Endothelial cell of umbilical vein (primary cell): ENCODE measurements around the gene PLXNC1. TPM values are rescaled to one million over a fixed set of nuclear protein-coding genes. Genes with fewer than 3 reads are reported as not detected.
A peak's percentile ranks its signal among the peaks of the same experiment; 100 is the strongest.

ENCODE experiments used
- BruUV-seq: library from RNA; stranded (reverse); fragments of 400-500 nt; replicated peaks from 2 replicates; lab custom pipeline; 2021; lab: Mats Ljungman, UMichigan
- CTCF ChIA-PET: fragments of 300-600, 350-600 bp; sonication (Branson Sonifier 250); formaldehyde crosslinking; loops from one replicate; lab custom pipeline; 2021; ENCODE audit warnings: antibody characterized with exemption, inconsistent platforms; lab: Charles Lee
- POLR2A ChIA-PET: fragments of 300-600, 350-600 bp; sonication (Branson Sonifier 250); formaldehyde crosslinking; loops from one replicate; lab custom pipeline; 2021; ENCODE audit warnings: antibody characterized with exemption, inconsistent platforms; lab: Charles Lee
- DNase-seq: peaks from one replicate; pipeline ENCODE4 v3.0.0-alpha.2; 2011; ENCODE audit warnings: low read depth, low spot score
- FAIRE-seq: peaks from 2 replicates; lab custom pipeline; 2011; peaks lifted over from hg19 to GRCh38; lab: Jason Lieb, UNC
- H2AFZ ChIP-seq: 2 replicates; pipeline ENCODE4 v1.6.0; 2012; ENCODE audit warnings: low read depth, low read length, control low read depth, inconsistent platforms
- H3K27ac ChIP-seq: 2 replicates; pipeline ENCODE4 v1.5.1; 2011; ENCODE audit warnings: low read depth, mild to moderate bottlenecking, control low read depth, low read length, moderate library complexity; ENCODE audit not compliant: insufficient read depth
- H3K27me3 ChIP-seq, 2 experiments: 2 replicates each; pipeline versions ENCODE4 v1.6.0 to v1.6.1; 2011; ENCODE audit warnings: low read length in 2 of 2, mixed read lengths in 1 of 2; ENCODE audit not compliant: control insufficient read depth in 2 of 2, insufficient read depth in 2 of 2
- H3K36me3 ChIP-seq, 2 experiments: 2 replicates in 1 of 2; 3 replicates in 1 of 2; pipeline ENCODE4 v1.5.1; 2011; ENCODE audit warnings: low read length in 2 of 2, mild to moderate bottlenecking in 1 of 2, moderate library complexity in 1 of 2; ENCODE audit not compliant: control insufficient read depth in 2 of 2, insufficient read depth in 2 of 2; ENCODE audit errors: extremely low read depth in 1 of 2
- H3K4me1 ChIP-seq: 3 replicates; pipeline ENCODE4 v1.5.1; 2011; ENCODE audit warnings: mild to moderate bottlenecking, low read length; ENCODE audit not compliant: control insufficient read depth, insufficient read depth; ENCODE audit errors: extremely low read depth
- H3K4me2 ChIP-seq: 2 replicates; pipeline ENCODE4 v1.6.1; 2011; ENCODE audit warnings: low read length, control low read depth, mixed read lengths; ENCODE audit not compliant: insufficient read depth
- H3K4me3 ChIP-seq, 3 experiments: fragments of 200-600 bp in 1 of 3; sonication (generic), shearing (Covaris generic) in 1 of 3; replicated peaks in 1 of 3; 2 replicates each; pipeline ENCODE4 v1.5.1; 2011 to 2016; ENCODE audit warnings: control low read depth in 3 of 3, low read length in 3 of 3, mild to moderate bottlenecking in 2 of 3, inconsistent platforms in 1 of 3, low read depth in 1 of 3, moderate library complexity in 1 of 3; ENCODE audit not compliant: insufficient read depth in 1 of 3
- H3K79me2 ChIP-seq: 2 replicates; pipeline ENCODE4 v1.6.0; 2012; ENCODE audit warnings: low read length, inconsistent platforms; ENCODE audit not compliant: control insufficient read depth, insufficient read depth
- H3K9ac ChIP-seq: replicated peaks from 2 replicates; pipeline ENCODE3; 2011; ENCODE audit warnings: low read length, control low read depth; ENCODE audit not compliant: insufficient read depth; ENCODE audit errors: extremely low read depth
- H3K9me1 ChIP-seq: replicated peaks from 3 replicates; pipeline ENCODE4 v1.6.0; 2011; ENCODE audit warnings: mild to moderate bottlenecking, low read length; ENCODE audit not compliant: control insufficient read depth, insufficient read depth; ENCODE audit errors: extremely low read depth
- H3K9me3 ChIP-seq: replicated peaks from 2 replicates; pipeline ENCODE4 v1.5.1; 2012; ENCODE audit warnings: low read length, inconsistent platforms; ENCODE audit not compliant: control insufficient read depth, insufficient read depth
- H4K20me1 ChIP-seq: replicated peaks from 2 replicates; pipeline ENCODE3; 2011; ENCODE audit warnings: mild to moderate bottlenecking, low read length; ENCODE audit not compliant: control insufficient read depth, insufficient read depth; ENCODE audit errors: extremely low read depth
- EZH2 ChIP-seq: IDR thresholded peaks from 2 replicates; pipeline ENCODE4 v1.6.1; 2012; ENCODE audit warnings: borderline replicate concordance, low read depth, mild to moderate bottlenecking, moderate library complexity, low read length, inconsistent platforms; ENCODE audit not compliant: severe bottlenecking
- FOS ChIP-seq: IDR thresholded peaks from 2 replicates; pipeline ENCODE4 v1.6.1; 2011; ENCODE audit warnings: mild to moderate bottlenecking, low read length, moderate library complexity, borderline replicate concordance; ENCODE audit not compliant: insufficient read depth
- GATA2 ChIP-seq: IDR thresholded peaks from 2 replicates; pipeline ENCODE4 v1.7.0; 2011; ENCODE audit warnings: low read depth, mild to moderate bottlenecking, moderate library complexity, mixed read lengths, low read length; ENCODE audit not compliant: insufficient read length, insufficient read depth
- JUN ChIP-seq: IDR thresholded peaks from 2 replicates; pipeline ENCODE4 v1.6.1; 2011; ENCODE audit warnings: borderline replicate concordance, low read depth; ENCODE audit not compliant: insufficient read length, insufficient read depth
- MYC ChIP-seq: IDR thresholded peaks from one replicate; pipeline ENCODE4 v1.6.1; 2011; ENCODE audit warnings: mild to moderate bottlenecking, low read depth, low read length
- POLR2A ChIP-seq: IDR thresholded peaks from 2 replicates; pipeline ENCODE4 v1.6.1; 2012; ENCODE audit warnings: low read depth, mild to moderate bottlenecking, control low read depth, low read length
- POLR2AphosphoS5 ChIP-seq: IDR thresholded peaks from 2 replicates; pipeline ENCODE4 v1.6.1; 2012; ENCODE audit warnings: low read depth, mild to moderate bottlenecking, control low read depth, low read length, moderate library complexity; ENCODE audit not compliant: insufficient read depth
- dilution Hi-C: fragments of 300-500 bp; cut with MboI; formaldehyde crosslinking; loops from one replicate; pipeline ENCODE4 v1.15.0; 2019; ENCODE audit warnings: low sequenced_read_pairs; ENCODE audit not compliant: extremely low pct_ligation_motif_present
- intact Hi-C: fragments of 100-400 bp; cut with micrococcal nuclease; formaldehyde crosslinking; loops from one replicate; pipeline ENCODE4 v1.10.0; 2022
- polyA plus RNA-seq, 4 experiments: library from polyadenylated mRNA; depleted of rRNA in 3 of 4; stranded (reverse) in 3 of 4; unstranded in 1 of 4; fragments of >200 nt; gene quantifications; 2 replicates each; pipeline versions ENCODE4 v1.2.1 to v1.2.3, GENCODE V29; 2011 to 2012; ENCODE audit warnings: missing spikeins in 1 of 4
- total RNA-seq: library from RNA; stranded (reverse); gene quantifications from 2 replicates; pipeline ENCODE4 v1.2.3, GENCODE V29; 2021
- TF ChIP-seq, protein P1 (sequence below), 2 donors: IDR thresholded peaks; 1 replicate in 1 of 2; 2 replicates in 1 of 2; pipeline ENCODE4 v1.5.1; 2011; ENCODE audit warnings: low read length in 2 of 2, mild to moderate bottlenecking in 2 of 2, moderate library complexity in 2 of 2, control low read depth in 1 of 2, inconsistent platforms in 1 of 2, low read depth in 1 of 2; ENCODE audit not compliant: insufficient read depth in 1 of 2; ENCODE audit errors: extremely low read depth in 1 of 2
- TF ChIP-seq, protein P2 (sequence below): IDR thresholded peaks from 2 replicates; pipeline ENCODE4 v1.6.1; 2011; ENCODE audit not compliant: insufficient read depth, insufficient read length

The PLXNC1 gene
- total and polyA plus RNA-seq, 2 donors (not counting 3 experiments of a cell fraction or from before 2014, with no cell fraction given), result 0.04 TPM; not detected in 1

DNA sequence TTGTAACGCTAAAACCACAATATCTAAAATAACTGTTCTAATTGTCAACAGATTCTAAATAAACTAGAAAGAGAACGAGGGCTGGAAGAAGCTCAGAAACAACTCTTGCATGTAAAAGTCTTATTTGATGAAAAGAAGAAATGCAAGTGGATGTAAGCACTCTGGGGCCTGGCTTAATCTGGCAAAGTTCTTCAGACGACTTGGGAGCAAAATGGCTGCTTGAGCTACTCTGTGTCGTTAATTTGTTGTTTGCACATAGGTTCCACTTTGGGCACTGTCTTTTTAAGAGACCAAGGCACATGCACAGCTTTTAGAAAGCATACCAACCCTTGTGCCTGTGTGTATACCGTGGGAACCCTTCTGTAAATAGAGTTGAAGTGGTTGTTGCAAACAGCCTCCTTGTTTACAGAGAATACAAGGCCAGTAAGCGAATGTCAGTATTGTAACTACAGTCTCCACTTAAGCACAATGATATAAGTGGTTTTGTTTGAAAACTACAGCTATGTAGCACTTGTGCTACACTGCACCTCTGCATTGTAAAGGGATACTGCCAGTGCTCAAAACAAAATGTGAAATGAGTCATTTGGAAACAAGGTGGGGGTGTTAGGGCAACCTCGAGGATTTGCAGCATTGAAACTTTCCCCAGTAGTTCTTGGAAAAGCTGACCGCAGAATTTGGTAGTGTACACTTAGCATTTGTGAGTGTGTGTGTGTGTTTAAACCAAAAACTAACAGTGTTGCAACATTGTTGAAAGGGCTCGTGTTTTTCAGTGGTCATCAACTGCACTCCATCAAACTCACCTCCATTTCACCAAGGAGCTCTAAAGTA, 157.0 kb downstream of the PLXNC1 start:
- POLR2A ChIA-PET, result no interaction called here
- FAIRE-seq, result peak; percentile 21
- no peak overlapping the region for H3K4me3 ChIP-seq
- dilution Hi-C loops (no loop called here), intact Hi-C loops (no loop called here)
- no peak overlapping the region for H2AFZ ChIP-seq
- no peaks in the 10 kb centered on the region for H3K27me3 ChIP-seq
- CTCF ChIA-PET, result interaction anchor here (1.2 kb wide), 1 partner anchor 15 kb away, joined by 3 read pairs; no protein-coding TSS in a partner anchor
- H3K79me2 ChIP-seq, result no peaks in the 10 kb centered on the region
- DNase-seq, result no peak
- H3K9ac ChIP-seq, result no peak overlapping the region
- no peaks in the 10 kb centered on the region for H3K9me3 ChIP-seq
- BruUV-seq, result no TSS peak
- peaks cover 15% of the 10 kb centered on the region for H3K4me1 ChIP-seq
- TF ChIP-seq MYC (no peak), EZH2 (no peak), GATA2 (no peak), POLR2A (no peak), FOS (no peak), JUN (no peak), POLR2AphosphoS5 (no peak)
- TF ChIP-seq, protein P1, sequence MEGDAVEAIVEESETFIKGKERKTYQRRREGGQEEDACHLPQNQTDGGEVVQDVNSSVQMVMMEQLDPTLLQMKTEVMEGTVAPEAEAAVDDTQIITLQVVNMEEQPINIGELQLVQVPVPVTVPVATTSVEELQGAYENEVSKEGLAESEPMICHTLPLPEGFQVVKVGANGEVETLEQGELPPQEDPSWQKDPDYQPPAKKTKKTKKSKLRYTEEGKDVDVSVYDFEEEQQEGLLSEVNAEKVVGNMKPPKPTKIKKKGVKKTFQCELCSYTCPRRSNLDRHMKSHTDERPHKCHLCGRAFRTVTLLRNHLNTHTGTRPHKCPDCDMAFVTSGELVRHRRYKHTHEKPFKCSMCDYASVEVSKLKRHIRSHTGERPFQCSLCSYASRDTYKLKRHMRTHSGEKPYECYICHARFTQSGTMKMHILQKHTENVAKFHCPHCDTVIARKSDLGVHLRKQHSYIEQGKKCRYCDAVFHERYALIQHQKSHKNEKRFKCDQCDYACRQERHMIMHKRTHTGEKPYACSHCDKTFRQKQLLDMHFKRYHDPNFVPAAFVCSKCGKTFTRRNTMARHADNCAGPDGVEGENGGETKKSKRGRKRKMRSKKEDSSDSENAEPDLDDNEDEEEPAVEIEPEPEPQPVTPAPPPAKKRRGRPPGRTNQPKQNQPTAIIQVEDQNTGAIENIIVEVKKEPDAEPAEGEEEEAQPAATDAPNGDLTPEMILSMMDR (IDR thresholded peaks at IDR 0.05; ENCODE audit: extremely low read depth in 1 of 2, insufficient read depth in 1 of 2, low read depth in 1 of 2, low read length in 2 of 2), result no peak
- TF ChIP-seq, protein P2, sequence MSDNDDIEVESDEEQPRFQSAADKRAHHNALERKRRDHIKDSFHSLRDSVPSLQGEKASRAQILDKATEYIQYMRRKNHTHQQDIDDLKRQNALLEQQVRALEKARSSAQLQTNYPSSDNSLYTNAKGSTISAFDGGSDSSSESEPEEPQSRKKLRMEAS, result no peak
- no peaks in the 10 kb centered on the region for H3K36me3 ChIP-seq
- no peak overlapping the region for H3K27ac ChIP-seq
- peaks cover 5% of the 10 kb centered on the region for H4K20me1 ChIP-seq
- peaks cover 4% of the 10 kb centered on the region for H3K9me1 ChIP-seq
- H3K4me2 ChIP-seq, result no peak overlapping the region
